Progenitor cell of endocrine pancreas (in vitro differentiated cells): ENCODE data around the gene ZNF438. TPM values are rescaled to one million over a fixed set of nuclear protein-coding genes. Genes with fewer than 3 reads are reported as not detected.

ENCODE experiments used
- DNase-seq: peaks from one replicate; pipeline ENCODE4 v3.0.0; 2021; ENCODE audit warnings: low spot score; ENCODE audit not compliant: unreplicated experiment
- H3K27ac Mint-ChIP-seq: 2 replicates; pipeline ENCODE4 v1.8.0; 2021; ENCODE audit warnings: mild to moderate bottlenecking, moderate library complexity, mixed read lengths
- H3K27me3 Mint-ChIP-seq: 2 replicates; pipeline ENCODE4 v1.8.0; 2021; ENCODE audit warnings: mixed read lengths
- H3K36me3 Mint-ChIP-seq: 2 replicates; pipeline ENCODE4 v1.8.0; 2022; ENCODE audit warnings: mixed read lengths; ENCODE audit not compliant: insufficient read depth
- H3K4me1 Mint-ChIP-seq: 2 replicates; pipeline ENCODE4 v1.8.0; 2021; ENCODE audit warnings: low read depth, mixed read lengths
- H3K4me3 Mint-ChIP-seq: 2 replicates; pipeline ENCODE4 v1.8.0; 2021; ENCODE audit warnings: low read depth, mild to moderate bottlenecking, moderate library complexity, mixed read lengths
- H3K9me3 Mint-ChIP-seq: 2 replicates; pipeline ENCODE4 v1.8.0; 2021; ENCODE audit warnings: low read depth, mixed read lengths
- total RNA-seq: library from RNA; stranded (reverse); gene quantifications from 2 replicates; pipeline ENCODE4 v1.2.1, GENCODE V29; 2021
- TF ChIP-seq, protein P1 (sequence below): fragments of 200-600 bp; sonication (generic); IDR thresholded peaks from one replicate; pipeline ENCODE4 v1.5.0; 2021; ENCODE audit warnings: antibody characterized with exemption, mild to moderate bottlenecking; ENCODE audit not compliant: unreplicated experiment

The ZNF438 gene
- total RNA-seq, 1 donor from 2014 or later, result 6.6 TPM

DNA sequence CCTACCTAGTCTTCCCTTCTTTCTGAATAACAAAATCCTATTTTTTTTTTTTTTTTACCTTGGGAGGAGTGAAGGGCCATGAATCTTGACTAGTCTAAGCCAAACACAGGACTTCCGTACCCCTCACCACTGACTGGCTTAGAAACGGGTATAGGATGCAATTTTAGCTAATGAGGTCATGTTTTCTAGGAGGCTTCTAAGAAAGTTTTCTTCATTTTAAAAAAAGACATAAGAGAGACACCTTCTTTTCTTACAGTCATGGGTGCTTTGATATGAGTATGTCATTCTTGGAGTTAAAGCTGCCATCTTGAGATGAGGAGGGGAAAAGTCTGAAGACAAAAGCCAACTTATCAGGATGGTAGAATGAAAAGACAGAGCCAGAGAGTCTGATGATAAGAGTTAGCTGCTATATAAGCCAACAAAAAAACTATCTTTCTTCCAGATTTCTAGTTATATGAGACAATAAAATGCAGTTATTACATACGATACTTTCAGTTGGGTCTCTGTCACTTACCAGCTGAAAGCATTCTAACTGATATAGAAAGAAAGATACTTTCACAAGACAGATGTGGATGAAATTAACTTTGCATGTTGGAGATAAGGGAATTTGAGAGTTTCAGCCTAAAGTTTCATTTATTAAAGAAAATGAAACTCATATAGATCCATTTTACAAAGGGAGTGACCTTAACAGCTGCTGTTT is 34.0 kb downstream of the ZNF438 start:
- H3K27me3 Mint-ChIP-seq, result no peaks in the 10 kb centered on the region
- H3K27ac Mint-ChIP-seq, result no peak overlapping the region
- peaks cover 11% of the 10 kb centered on the region for H3K36me3 Mint-ChIP-seq
- H3K9me3 Mint-ChIP-seq, result peaks cover 17% of the 10 kb centered on the region
- H3K4me3 Mint-ChIP-seq, result no peak overlapping the region
- peaks cover 14% of the 10 kb centered on the region for H3K4me1 Mint-ChIP-seq
- TF ChIP-seq, protein P1, sequence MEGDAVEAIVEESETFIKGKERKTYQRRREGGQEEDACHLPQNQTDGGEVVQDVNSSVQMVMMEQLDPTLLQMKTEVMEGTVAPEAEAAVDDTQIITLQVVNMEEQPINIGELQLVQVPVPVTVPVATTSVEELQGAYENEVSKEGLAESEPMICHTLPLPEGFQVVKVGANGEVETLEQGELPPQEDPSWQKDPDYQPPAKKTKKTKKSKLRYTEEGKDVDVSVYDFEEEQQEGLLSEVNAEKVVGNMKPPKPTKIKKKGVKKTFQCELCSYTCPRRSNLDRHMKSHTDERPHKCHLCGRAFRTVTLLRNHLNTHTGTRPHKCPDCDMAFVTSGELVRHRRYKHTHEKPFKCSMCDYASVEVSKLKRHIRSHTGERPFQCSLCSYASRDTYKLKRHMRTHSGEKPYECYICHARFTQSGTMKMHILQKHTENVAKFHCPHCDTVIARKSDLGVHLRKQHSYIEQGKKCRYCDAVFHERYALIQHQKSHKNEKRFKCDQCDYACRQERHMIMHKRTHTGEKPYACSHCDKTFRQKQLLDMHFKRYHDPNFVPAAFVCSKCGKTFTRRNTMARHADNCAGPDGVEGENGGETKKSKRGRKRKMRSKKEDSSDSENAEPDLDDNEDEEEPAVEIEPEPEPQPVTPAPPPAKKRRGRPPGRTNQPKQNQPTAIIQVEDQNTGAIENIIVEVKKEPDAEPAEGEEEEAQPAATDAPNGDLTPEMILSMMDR, result no peak
- no peak for DNase-seq

DNA sequence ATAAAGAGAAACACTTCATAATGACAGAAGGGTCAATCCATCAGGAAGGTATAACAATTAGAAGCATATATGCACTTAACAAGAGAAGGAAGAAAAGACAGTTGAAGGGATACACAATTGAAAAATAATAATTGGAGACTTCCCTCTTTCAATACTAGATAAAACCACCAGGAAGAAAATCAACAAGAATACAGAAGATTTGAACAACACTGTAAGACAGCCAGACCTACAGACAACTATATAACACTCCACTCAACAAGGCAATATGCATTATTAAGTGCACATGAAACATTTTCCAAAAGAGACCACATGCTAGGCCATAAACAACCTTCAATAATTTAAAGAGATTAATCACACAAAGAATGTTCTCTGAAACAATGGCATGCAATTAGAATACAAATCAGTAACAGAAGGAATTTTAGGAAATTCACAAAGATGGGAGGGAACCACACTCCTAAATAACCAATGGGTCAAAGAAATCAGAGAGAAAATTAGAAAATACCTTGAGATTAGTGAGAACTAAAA is 35.1 kb downstream of the ZNF438 start:
- Mint-ChIP-seq H3K27ac (no peak overlapping the region), H3K9me3 (peaks cover 17% of the 10 kb centered on the region), H3K4me1 (peaks cover 13% of the 10 kb centered on the region), H3K4me3 (no peak overlapping the region), H3K27me3 (no peaks in the 10 kb centered on the region), H3K36me3 (peaks cover 12% of the 10 kb centered on the region)
- DNase-seq, result no peak
- TF ChIP-seq, protein P1, result no peak

- no peak for DNase-seq
Measured at GRCh38 chr10:30995081-30995770, 36.4 kb downstream of the ZNF438 start.

GRCh38 chr10:30993155-30993554 is 38.5 kb downstream of the ZNF438 start:
- Mint-ChIP-seq H3K36me3 (peaks cover 12% of the 10 kb centered on the region), H3K4me3 (no peak overlapping the region), H3K9me3 (peaks cover 17% of the 10 kb centered on the region), H3K27ac (no peak overlapping the region), H3K4me1 (peaks cover 2% of the 10 kb centered on the region), H3K27me3 (no peaks in the 10 kb centered on the region)
- no peak for DNase-seq
- TF ChIP-seq, protein P1, result no peak

More at GRCh38 chr10:30995081-30995770, 36.4 kb downstream of the ZNF438 start:
- H3K4me1 Mint-ChIP-seq, result peaks cover 8% of the 10 kb centered on the region
- H3K36me3 Mint-ChIP-seq, result peaks cover 12% of the 10 kb centered on the region
- H3K27ac Mint-ChIP-seq, result no peak overlapping the region
- TF ChIP-seq, protein P1, result no peak
- H3K9me3 Mint-ChIP-seq, result peaks cover 17% of the 10 kb centered on the region
- no peak overlapping the region for H3K4me3 Mint-ChIP-seq
- no peaks in the 10 kb centered on the region for H3K27me3 Mint-ChIP-seq

GRCh38 chr10:30992681-30993080 is 39.0 kb downstream of the ZNF438 start:
- Mint-ChIP-seq H3K36me3 (peaks cover 12% of the 10 kb centered on the region), H3K9me3 (peaks cover 17% of the 10 kb centered on the region), H3K27ac (no peak overlapping the region), H3K4me1 (peaks cover 2% of the 10 kb centered on the region), H3K27me3 (no peaks in the 10 kb centered on the region), H3K4me3 (no peak overlapping the region)
- TF ChIP-seq, protein P1, result no peak
- no peak for DNase-seq
